Measurements from ENCODE around the gene NBPF3.
"Not testable (repeated sequence)": the region's sequence is repeated elsewhere in the genome, so short reads cannot be mapped to it uniquely, and the experiment has no call there.

The NBPF3 gene

GRCh38 chr1:21518774-21519455, 79.0 kb downstream of the NBPF3 start:
- peak; percentile 57 for DNase-seq (ENCODE audit: low spot score)

GRCh38 chr1:21519486-21520070, 79.6 kb downstream of the NBPF3 start:
- not testable (repeated sequence) for DNase-seq (ENCODE audit: low spot score)

GRCh38 chr1:21520899-21521716, 81.2 kb downstream of the NBPF3 start:
- DNase-seq (ENCODE audit: low spot score): no peak

GRCh38 chr1:21521717-21522060, 81.8 kb downstream of the NBPF3 start:
- no peak for DNase-seq (ENCODE audit: low spot score)

GRCh38 chr1:21522525-21523038, 82.6 kb downstream of the NBPF3 start:
- no peak for DNase-seq (ENCODE audit: low spot score)

GRCh38 chr1:21523297-21523813, 83.4 kb downstream of the NBPF3 start:
- no peak for DNase-seq (ENCODE audit: low spot score)

GRCh38 chr1:21524220-21524619, 84.3 kb downstream of the NBPF3 start:
- DNase-seq (ENCODE audit: low spot score): no peak

GRCh38 chr1:21524686-21525339, 84.9 kb downstream of the NBPF3 start:
- no peak for DNase-seq (ENCODE audit: low spot score)

- no peak for DNase-seq (ENCODE audit: low spot score)
These were observed 85.4 kb downstream of the NBPF3 start for GRCh38 chr1:21525340-21525717.

GRCh38 chr1:21526441-21526840, 86.5 kb downstream of the NBPF3 start:
- no peak for DNase-seq (ENCODE audit: low spot score)

- no peak for DNase-seq (ENCODE audit: low spot score)
These were observed 90.6 kb downstream of the NBPF3 start for GRCh38 chr1:21530368-21531016.

- no peak for DNase-seq (ENCODE audit: low spot score)
These were observed 91.3 kb downstream of the NBPF3 start for GRCh38 chr1:21531241-21531640.

GRCh38 chr1:21532496-21532895, 92.6 kb downstream of the NBPF3 start:
- no peak for DNase-seq (ENCODE audit: low spot score)

- DNase-seq (ENCODE audit: low spot score): no peak
These were observed 93.1 kb downstream of the NBPF3 start for GRCh38 chr1:21532992-21533534.

GRCh38 chr1:21534146-21534545, 94.2 kb downstream of the NBPF3 start:
- DNase-seq (ENCODE audit: low spot score): no peak
